GM12874 (cell line): ENCODE results near the gene HIVEP1.

Source experiments
- CTCF ChIP-seq: IDR thresholded peaks from 2 replicates; pipeline ENCODE4 v1.5.1; 2011; ENCODE audit warnings: low read depth, mild to moderate bottlenecking, control low read depth, low read length, moderate library complexity; ENCODE audit not compliant: insufficient read depth

Gene HIVEP1

DNA sequence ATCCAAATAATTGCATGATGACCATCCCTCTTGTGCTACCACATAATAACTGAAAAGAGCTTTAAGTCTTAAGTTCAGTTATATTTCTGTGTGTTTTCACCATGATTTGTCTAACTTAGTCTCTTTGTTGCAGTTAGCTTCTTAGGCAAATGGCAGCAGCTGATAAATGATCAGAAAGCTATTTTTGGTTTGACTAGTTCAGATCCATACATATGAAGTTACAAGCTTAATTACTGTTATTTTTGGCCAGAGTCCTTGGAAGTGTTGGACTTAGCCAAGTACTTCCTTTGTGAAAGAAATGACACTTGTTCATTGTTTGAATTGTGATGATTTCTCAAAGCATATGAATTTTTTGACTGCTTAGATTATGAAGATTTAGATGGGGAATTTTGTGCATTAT, 54.2 kb downstream of the HIVEP1 start:
- no peak for TF ChIP-seq CTCF

GRCh38 chr6:12068899-12069557, 56.9 kb downstream of the HIVEP1 start:
- TF ChIP-seq CTCF = no peak

- TF ChIP-seq CTCF = no peak
Measured at GRCh38 chr6:12069891-12070529, 57.9 kb downstream of the HIVEP1 start.

DNA sequence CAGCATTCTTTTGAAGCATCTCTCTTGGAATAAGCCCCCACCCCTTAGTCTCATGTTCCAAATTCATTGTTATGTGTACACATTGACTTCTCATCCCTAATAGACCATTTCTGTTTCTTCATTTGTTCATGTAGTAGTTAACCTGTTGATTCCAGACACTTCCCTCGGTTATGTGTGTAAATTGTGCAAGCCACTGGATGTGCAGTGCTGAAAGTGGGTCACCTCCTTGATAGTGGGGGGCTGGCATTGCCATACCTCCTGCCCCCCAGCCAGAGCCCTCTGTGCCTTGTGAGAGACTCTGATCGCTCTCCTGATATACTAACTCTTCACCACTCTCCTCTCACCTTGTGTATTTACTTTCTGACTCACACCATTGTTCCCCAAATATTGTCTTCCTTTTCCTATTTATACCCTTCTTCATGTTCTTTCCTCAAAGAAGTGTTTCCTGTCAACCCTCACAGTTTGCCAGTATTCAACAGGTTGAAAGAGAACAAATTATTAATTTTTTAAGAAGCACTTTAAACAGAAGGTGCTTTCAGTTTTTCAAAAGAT, 59.0 kb downstream of the HIVEP1 start:
- TF ChIP-seq CTCF = no peak

DNA sequence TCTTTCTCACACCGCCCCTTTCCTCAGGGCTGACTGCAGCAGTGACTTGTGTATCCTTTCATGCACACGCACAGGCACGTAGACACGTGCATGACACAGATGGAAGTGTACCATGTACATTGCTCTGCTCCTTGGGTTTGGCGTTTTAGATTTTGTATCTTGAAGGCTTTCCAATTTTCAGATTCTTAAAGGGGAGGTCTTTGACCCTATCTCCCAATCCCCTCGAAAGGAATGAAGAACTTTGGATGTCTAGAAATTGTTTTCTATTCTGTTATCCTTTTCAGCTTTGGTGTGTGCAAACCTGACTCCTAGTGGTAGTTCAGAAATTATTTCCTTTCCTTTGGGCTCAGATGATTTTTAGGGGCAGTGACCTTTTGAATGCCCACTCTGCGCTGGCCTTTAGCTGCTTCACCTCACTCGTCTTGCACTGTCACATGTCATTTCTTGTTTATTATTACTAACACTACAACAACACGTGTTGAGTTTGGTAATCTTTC, 63.0 kb downstream of the HIVEP1 start:
- TF ChIP-seq CTCF = no peak

DNA sequence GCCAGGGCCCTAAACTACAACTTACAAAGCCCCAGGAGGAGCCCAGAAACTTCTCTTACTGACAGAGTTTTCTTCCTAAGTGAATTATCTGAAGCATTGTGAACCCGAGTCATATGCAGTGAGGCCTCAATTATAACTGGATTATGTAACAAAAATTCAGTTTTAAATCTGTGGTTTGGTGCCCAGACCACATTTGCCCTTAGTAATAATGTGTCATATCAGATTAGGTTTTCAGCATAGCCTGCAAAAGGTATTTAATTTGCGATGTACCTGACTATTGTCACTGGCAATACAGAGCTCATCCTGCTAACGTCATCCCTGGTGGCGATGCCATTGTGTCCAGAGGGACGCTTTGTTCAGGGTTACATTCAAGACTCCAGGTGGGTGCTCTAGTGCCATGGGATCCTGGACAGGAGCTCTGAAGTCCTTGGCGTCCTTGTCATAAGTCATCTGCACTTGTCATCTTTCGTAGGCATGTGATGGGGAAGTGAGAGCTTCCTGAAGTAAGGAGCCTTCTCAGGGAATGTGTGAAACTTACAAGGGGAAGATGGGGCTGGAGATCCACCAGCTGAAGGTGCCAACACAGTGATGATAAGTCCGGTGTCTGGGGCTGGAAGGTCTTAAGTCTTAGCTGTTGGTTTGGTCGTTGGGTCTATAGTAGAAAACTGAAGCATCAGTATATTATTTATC, 65.1 kb downstream of the HIVEP1 start:
- no peak for TF ChIP-seq CTCF

DNA sequence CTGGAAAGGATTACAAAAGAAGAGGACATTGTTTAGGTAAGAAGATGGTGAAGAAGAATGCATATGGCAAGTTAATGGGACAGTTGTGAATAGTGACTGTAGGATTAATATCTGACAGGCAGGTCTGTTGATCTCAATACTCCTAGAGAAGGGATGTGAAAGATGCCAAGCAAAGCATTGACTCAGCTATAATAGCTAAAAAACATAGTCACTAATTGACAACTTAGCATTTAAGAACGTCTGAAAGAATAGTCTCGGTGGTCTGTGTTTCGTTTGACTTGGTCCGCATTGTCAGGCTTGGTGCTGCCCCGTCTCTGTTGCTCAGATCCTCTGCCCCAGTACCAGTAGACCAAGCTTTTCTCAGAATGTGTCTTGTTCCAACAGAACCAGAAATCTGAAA, 65.9 kb downstream of the HIVEP1 start:
- no peak for TF ChIP-seq CTCF
